Esophagus muscularis mucosa (tissue), 3 donors: ENCODE measurements around the gene SLC10A7.

Source experiments
- EP300 ChIP-seq: sonication (generic); formaldehyde crosslinking; IDR thresholded peaks from one replicate; pipeline ENCODE4 v1.6.1; 2017; ENCODE audit warnings: antibody characterized with exemption
- TF ChIP-seq, protein P1 (sequence below), 3 experiments: fragments of 200-600 bp in 2 of 3; fragments of 450-650 bp in 1 of 3; sonication (generic) in 2 of 3; IDR thresholded peaks; one replicate each; pipeline ENCODE4 v1.5.1; 2017 to 2019; ENCODE audit warnings: antibody characterized with exemption in 3 of 3, mild to moderate bottlenecking in 2 of 3, moderate library complexity in 1 of 3

DNA sequence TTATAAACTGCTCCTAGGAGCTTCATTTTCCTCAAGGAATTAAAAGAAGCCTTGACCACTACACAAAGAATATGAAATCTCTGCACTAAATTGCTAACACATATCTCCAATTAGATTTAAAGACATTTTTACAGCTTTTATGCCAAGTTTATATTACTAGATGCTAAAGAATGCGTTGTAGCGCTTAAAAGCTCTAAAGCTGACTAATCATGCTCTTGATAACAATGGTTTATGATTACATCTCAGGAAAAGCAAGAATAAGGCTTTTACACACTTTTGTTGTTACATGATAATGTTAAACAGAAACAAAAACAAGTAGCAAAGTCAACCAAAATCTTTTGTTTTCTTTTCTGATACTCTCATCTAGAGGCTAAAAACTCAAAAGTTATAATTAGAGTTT lies 44.7 kb downstream of the SLC10A7 start:
- TF ChIP-seq, protein P1, sequence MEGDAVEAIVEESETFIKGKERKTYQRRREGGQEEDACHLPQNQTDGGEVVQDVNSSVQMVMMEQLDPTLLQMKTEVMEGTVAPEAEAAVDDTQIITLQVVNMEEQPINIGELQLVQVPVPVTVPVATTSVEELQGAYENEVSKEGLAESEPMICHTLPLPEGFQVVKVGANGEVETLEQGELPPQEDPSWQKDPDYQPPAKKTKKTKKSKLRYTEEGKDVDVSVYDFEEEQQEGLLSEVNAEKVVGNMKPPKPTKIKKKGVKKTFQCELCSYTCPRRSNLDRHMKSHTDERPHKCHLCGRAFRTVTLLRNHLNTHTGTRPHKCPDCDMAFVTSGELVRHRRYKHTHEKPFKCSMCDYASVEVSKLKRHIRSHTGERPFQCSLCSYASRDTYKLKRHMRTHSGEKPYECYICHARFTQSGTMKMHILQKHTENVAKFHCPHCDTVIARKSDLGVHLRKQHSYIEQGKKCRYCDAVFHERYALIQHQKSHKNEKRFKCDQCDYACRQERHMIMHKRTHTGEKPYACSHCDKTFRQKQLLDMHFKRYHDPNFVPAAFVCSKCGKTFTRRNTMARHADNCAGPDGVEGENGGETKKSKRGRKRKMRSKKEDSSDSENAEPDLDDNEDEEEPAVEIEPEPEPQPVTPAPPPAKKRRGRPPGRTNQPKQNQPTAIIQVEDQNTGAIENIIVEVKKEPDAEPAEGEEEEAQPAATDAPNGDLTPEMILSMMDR (IDR thresholded peaks at IDR 0.05): no peak
- TF ChIP-seq EP300: no peak
